DMS114 treated with DMSO at 0.1 percent for 48 hours (cell line): ENCODE results near the gene FANCF.

Experiments
- DNase-seq: peaks from one replicate; lab custom pipeline; 2025; ENCODE audit not compliant: unreplicated experiment; lab: John Stamatoyannopoulos, UW

The FANCF gene

GRCh38 chr11:22626573-22627239 is 1.1 kb upstream of the FANCF start:
- no peak for DNase-seq

- DNase-seq = no peak
These were observed 728 bp downstream of the FANCF start for GRCh38 chr11:22624742-22625447.

- DNase-seq = no peak
These were observed 7.8 kb downstream of the FANCF start for GRCh38 chr11:22617868-22618267.

- no peak for DNase-seq
These were observed 21.7 kb downstream of the FANCF start for GRCh38 chr11:22603933-22604332.

- no peak for DNase-seq
These were observed 23.1 kb downstream of the FANCF start for GRCh38 chr11:22602504-22602903.

GRCh38 chr11:22599458-22599857 is 26.2 kb downstream of the FANCF start:
- no peak for DNase-seq

- no peak for DNase-seq
These were observed 28.6 kb downstream of the FANCF start for GRCh38 chr11:22597062-22597461.

GRCh38 chr11:22584976-22585375 is 40.6 kb downstream of the FANCF start:
- no peak for DNase-seq

- DNase-seq = no peak
These were observed 41.6 kb downstream of the FANCF start for GRCh38 chr11:22583963-22584492.

GRCh38 chr11:22582151-22582410 is 43.5 kb downstream of the FANCF start:
- DNase-seq = no peak

- DNase-seq = no peak
These were observed 44.1 kb downstream of the FANCF start for GRCh38 chr11:22581354-22582150.

- no peak for DNase-seq
These were observed 47.8 kb downstream of the FANCF start for GRCh38 chr11:22577854-22578253.
